Adipocyte (in vitro differentiated cells): ENCODE results near the gene FGF14.

ENCODE experiments used
- DNase-seq: peaks from one replicate; pipeline ENCODE4 v3.0.0-alpha.2; 2015; ENCODE audit warnings: low read depth
- H3K27me3 ChIP-seq: replicated peaks from 2 replicates; pipeline ENCODE4 v1.7.0; 2013; ENCODE audit warnings: mild to moderate bottlenecking, low read length, moderate library complexity; ENCODE audit not compliant: control insufficient read depth, insufficient read depth
- H3K36me3 ChIP-seq: 2 replicates; pipeline ENCODE4 v1.7.0; 2013; ENCODE audit warnings: low read length, mild to moderate bottlenecking, moderate library complexity; ENCODE audit not compliant: control insufficient read depth, insufficient read depth, severe bottlenecking
- H3K4me1 ChIP-seq: 2 replicates; pipeline ENCODE4 v1.7.0; 2013; ENCODE audit warnings: mild to moderate bottlenecking, low read length, moderate library complexity; ENCODE audit not compliant: control insufficient read depth, insufficient read depth
- H3K4me3 ChIP-seq: 2 replicates; pipeline ENCODE4 v1.7.0; 2013; ENCODE audit warnings: mild to moderate bottlenecking, low read length, moderate library complexity
- H3K9ac ChIP-seq: 2 replicates; pipeline ENCODE4 v1.7.0; 2013; ENCODE audit warnings: mild to moderate bottlenecking, low read length, moderate library complexity
- H3K9me3 ChIP-seq: 2 replicates; pipeline ENCODE4 v1.7.0; 2013; ENCODE audit warnings: mild to moderate bottlenecking, low read length, moderate library complexity; ENCODE audit not compliant: control insufficient read depth

FGF14 gene

GRCh38 chr13:101880581-101880980 is 521.3 kb downstream of the FGF14 start:
- H3K9ac ChIP-seq = no peak overlapping the region
- no peaks in the 10 kb centered on the region for H3K27me3 ChIP-seq
- no peak overlapping the region for H3K4me3 ChIP-seq
- DNase-seq = no peak
- H3K9me3 ChIP-seq = no peaks in the 10 kb centered on the region
- H3K4me1 ChIP-seq = peaks cover 2% of the 10 kb centered on the region
- no peaks in the 10 kb centered on the region for H3K36me3 ChIP-seq

GRCh38 chr13:101876951-101877350 is 524.9 kb downstream of the FGF14 start:
- Histone ChIP-seq H3K27me3 (no peaks in the 10 kb centered on the region), H3K4me1 (peaks cover 2% of the 10 kb centered on the region), H3K9ac (no peak overlapping the region), H3K36me3 (no peaks in the 10 kb centered on the region), H3K9me3 (no peaks in the 10 kb centered on the region), H3K4me3 (no peak overlapping the region)
- no peak for DNase-seq

- peaks cover 2% of the 10 kb centered on the region for H3K4me1 ChIP-seq
- no peaks in the 10 kb centered on the region for H3K36me3 ChIP-seq
- no peak overlapping the region for H3K9ac ChIP-seq
- peak; percentile 78 for DNase-seq
- H3K9me3 ChIP-seq = no peaks in the 10 kb centered on the region
- H3K4me3 ChIP-seq = no peak overlapping the region
- H3K27me3 ChIP-seq = no peaks in the 10 kb centered on the region
These were observed 526.0 kb downstream of the FGF14 start for GRCh38 chr13:101875717-101876393.

- Histone ChIP-seq H3K4me1 (peaks cover 2% of the 10 kb centered on the region), H3K9me3 (no peaks in the 10 kb centered on the region), H3K4me3 (no peak overlapping the region), H3K9ac (no peak overlapping the region), H3K27me3 (no peaks in the 10 kb centered on the region), H3K36me3 (no peaks in the 10 kb centered on the region)
- DNase-seq = no peak
These were observed 526.8 kb downstream of the FGF14 start for GRCh38 chr13:101875091-101875490.

- Histone ChIP-seq H3K9me3 (no peaks in the 10 kb centered on the region), H3K27me3 (no peaks in the 10 kb centered on the region), H3K4me3 (no peak overlapping the region), H3K4me1 (no peaks in the 10 kb centered on the region), H3K36me3 (no peaks in the 10 kb centered on the region), H3K9ac (no peak overlapping the region)
- peak; percentile 52 for DNase-seq
These were observed 532.3 kb downstream of the FGF14 start for GRCh38 chr13:101869553-101869952.

- Histone ChIP-seq H3K4me1 (no peaks in the 10 kb centered on the region), H3K9ac (no peak overlapping the region), H3K9me3 (no peaks in the 10 kb centered on the region), H3K36me3 (no peaks in the 10 kb centered on the region), H3K27me3 (no peaks in the 10 kb centered on the region), H3K4me3 (no peak overlapping the region)
- no peak for DNase-seq
These were observed 533.0 kb downstream of the FGF14 start for GRCh38 chr13:101868585-101869469.

- Histone ChIP-seq H3K9me3 (no peaks in the 10 kb centered on the region), H3K36me3 (no peaks in the 10 kb centered on the region), H3K4me1 (no peaks in the 10 kb centered on the region), H3K4me3 (no peak overlapping the region), H3K27me3 (no peaks in the 10 kb centered on the region), H3K9ac (no peak overlapping the region)
- no peak for DNase-seq
These were observed 534.8 kb downstream of the FGF14 start for GRCh38 chr13:101866889-101867581.

GRCh38 chr13:101858860-101859259 is 543.0 kb downstream of the FGF14 start:
- DNase-seq = no peak
- Histone ChIP-seq H3K9me3 (no peaks in the 10 kb centered on the region), H3K27me3 (no peaks in the 10 kb centered on the region), H3K36me3 (no peaks in the 10 kb centered on the region), H3K4me3 (no peak overlapping the region), H3K9ac (no peak overlapping the region), H3K4me1 (no peaks in the 10 kb centered on the region)

- Histone ChIP-seq H3K27me3 (no peaks in the 10 kb centered on the region), H3K36me3 (no peaks in the 10 kb centered on the region), H3K4me1 (peaks cover 8% of the 10 kb centered on the region), H3K9me3 (no peaks in the 10 kb centered on the region), H3K4me3 (no peak overlapping the region), H3K9ac (no peak overlapping the region)
- no peak for DNase-seq
These were observed 555.1 kb downstream of the FGF14 start for GRCh38 chr13:101846701-101847100.

GRCh38 chr13:101846249-101846648 is 555.6 kb downstream of the FGF14 start:
- no peaks in the 10 kb centered on the region for H3K36me3 ChIP-seq
- H3K9ac ChIP-seq = no peak overlapping the region
- DNase-seq = peak; percentile 35
- H3K4me3 ChIP-seq = no peak overlapping the region
- H3K4me1 ChIP-seq = peaks cover 8% of the 10 kb centered on the region
- H3K9me3 ChIP-seq = no peaks in the 10 kb centered on the region
- no peaks in the 10 kb centered on the region for H3K27me3 ChIP-seq
